ENCODE results near the gene SMARCC1. TPM values are rescaled to one million over a fixed set of nuclear protein-coding genes. Genes with fewer than 3 reads are reported as not detected.

Gene SMARCC1
- total and polyA plus RNA-seq, 2 experiments from 2014 or later, result 35.5 to 38.2 TPM

- Histone ChIP-seq H3K4me1 (ENCODE audit: insufficient read depth) (no peaks in the 10 kb centered on the region), H3K9me3 (ENCODE audit: low read depth) (no peaks in the 10 kb centered on the region), H3K79me2 (no peaks in the 10 kb centered on the region), H3K4me3 (no peak overlapping the region), H2AFZ (no peak overlapping the region), H3K27ac (no peak overlapping the region), H3K4me2 (no peak overlapping the region), H4K20me1 (ENCODE audit: insufficient read depth, poor library complexity, severe bottlenecking) (no peaks in the 10 kb centered on the region), H3K36me3 (replicated peaks; ENCODE audit: insufficient read depth, low read depth) (no peaks in the 10 kb centered on the region), H3K9me2 (replicated peaks; ENCODE audit: insufficient read depth) (no peaks in the 10 kb centered on the region), H3K27me3 (no peaks in the 10 kb centered on the region)
- no peak for DNase-seq (ENCODE audit: low spot score)
- TF ChIP-seq CTCF (IDR thresholded peaks at IDR 0.05; ENCODE audit: poor library complexity), result no peak
- no peak for TF ChIP-seq EZH2 (IDR thresholded peaks at IDR 0.05; ENCODE audit: borderline replicate concordance)
- no peak for TF ChIP-seq EZH2phosphoT487 (IDR thresholded peaks at IDR 0.05; ENCODE audit: low read depth, severe bottlenecking, unreplicated experiment)
- 58% methylated on average over 6 of the region's 6 CpGs for WGBS (ENCODE audit: low lambda C conversion rate, missing lambda C conversion rate)
These were observed 240.0 kb downstream of the SMARCC1 start for GRCh38 chr3:47541583-47542108.

DNA sequence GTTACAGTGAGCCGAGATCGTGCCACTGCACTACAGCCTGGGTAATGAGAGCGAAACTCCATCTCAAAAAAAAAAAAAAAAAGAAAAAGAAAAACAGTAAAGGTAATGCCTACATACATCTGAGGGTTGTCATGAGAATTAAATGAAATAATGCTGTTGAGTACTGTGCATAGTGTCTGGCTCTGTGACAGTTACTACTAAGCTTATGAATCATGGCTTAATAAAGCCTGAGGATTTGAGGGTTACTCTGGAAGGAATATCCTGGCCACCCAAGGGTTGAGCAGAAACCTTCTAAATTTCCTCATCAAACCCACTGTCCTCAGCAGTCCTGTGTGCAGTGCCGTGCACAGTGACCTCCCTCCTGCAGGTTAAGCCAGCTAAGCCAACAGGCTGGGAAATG is 241.4 kb downstream of the SMARCC1 start:
- no peak overlapping the region for H3K27ac ChIP-seq
- DNase-seq (ENCODE audit: low spot score), result no peak
- H3K4me2 ChIP-seq, result no peak overlapping the region

DNA sequence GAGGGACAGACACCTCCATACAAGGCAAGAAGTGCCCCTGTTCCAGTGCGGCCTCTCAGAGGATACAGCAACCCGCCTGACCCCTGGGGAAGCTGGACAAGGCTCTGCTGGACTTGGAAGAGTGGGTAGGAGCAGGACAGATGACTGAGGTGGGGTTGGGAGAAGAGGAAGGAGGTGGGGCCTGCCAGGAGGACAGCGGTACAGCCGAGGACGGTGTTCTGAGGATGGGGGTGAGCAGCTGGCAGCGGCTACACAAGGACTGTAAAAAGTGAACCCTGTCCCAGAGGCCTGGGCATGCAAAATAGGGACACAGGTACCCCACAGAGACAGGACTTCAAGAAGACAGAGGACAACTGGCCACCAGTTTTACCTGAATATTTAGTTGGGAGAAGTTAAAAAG is 244.7 kb downstream of the SMARCC1 start:
- no peaks in the 10 kb centered on the region for H3K27me3 ChIP-seq
- no peak overlapping the region for H2AFZ ChIP-seq
- no peaks in the 10 kb centered on the region for H3K4me1 ChIP-seq (ENCODE audit: insufficient read depth)
- DNase-seq (ENCODE audit: low spot score), result no peak
- no peaks in the 10 kb centered on the region for H3K9me2 ChIP-seq (replicated peaks; ENCODE audit: insufficient read depth)
- H3K4me3 ChIP-seq, result no peak overlapping the region
- 86% methylated on average over 6 of the region's 6 CpGs for WGBS (ENCODE audit: low lambda C conversion rate, missing lambda C conversion rate)
- no peak for TF ChIP-seq EZH2 (IDR thresholded peaks at IDR 0.05; ENCODE audit: borderline replicate concordance)
- no peak for TF ChIP-seq EZH2phosphoT487 (IDR thresholded peaks at IDR 0.05; ENCODE audit: low read depth, severe bottlenecking, unreplicated experiment)
- TF ChIP-seq CTCF (IDR thresholded peaks at IDR 0.05; ENCODE audit: poor library complexity), result no peak
- no peak overlapping the region for H3K4me2 ChIP-seq
- H3K9me3 ChIP-seq (ENCODE audit: low read depth), result no peaks in the 10 kb centered on the region
- H3K27ac ChIP-seq, result no peak overlapping the region
- H4K20me1 ChIP-seq (ENCODE audit: insufficient read depth, poor library complexity, severe bottlenecking), result no peaks in the 10 kb centered on the region
- H3K36me3 ChIP-seq (replicated peaks; ENCODE audit: insufficient read depth, low read depth), result no peaks in the 10 kb centered on the region
- H3K79me2 ChIP-seq, result no peaks in the 10 kb centered on the region

More for the DNA sequence above, 241.4 kb downstream of the SMARCC1 start:
- no peaks in the 10 kb centered on the region for H3K4me1 ChIP-seq (ENCODE audit: insufficient read depth)
- 75% methylated on average over 3 of the region's 4 CpGs for WGBS (ENCODE audit: low lambda C conversion rate, missing lambda C conversion rate)
- H3K36me3 ChIP-seq (replicated peaks; ENCODE audit: insufficient read depth, low read depth), result no peaks in the 10 kb centered on the region
- no peaks in the 10 kb centered on the region for H4K20me1 ChIP-seq (ENCODE audit: insufficient read depth, poor library complexity, severe bottlenecking)
- H3K9me3 ChIP-seq (ENCODE audit: low read depth), result no peaks in the 10 kb centered on the region
- H3K9me2 ChIP-seq (replicated peaks; ENCODE audit: insufficient read depth), result no peaks in the 10 kb centered on the region
- no peak overlapping the region for H3K4me3 ChIP-seq
- no peak overlapping the region for H2AFZ ChIP-seq
- no peaks in the 10 kb centered on the region for H3K79me2 ChIP-seq
- TF ChIP-seq EZH2 (IDR thresholded peaks at IDR 0.05; ENCODE audit: borderline replicate concordance), result no peak
- no peak for TF ChIP-seq CTCF (IDR thresholded peaks at IDR 0.05; ENCODE audit: poor library complexity)
- TF ChIP-seq EZH2phosphoT487 (IDR thresholded peaks at IDR 0.05; ENCODE audit: low read depth, severe bottlenecking, unreplicated experiment), result no peak
- no peaks in the 10 kb centered on the region for H3K27me3 ChIP-seq
